K562 (cell line): ENCODE measurements around the gene PROKR1. TPM values are rescaled to one million over a fixed set of nuclear protein-coding genes. Genes with fewer than 3 reads are reported as not detected.

Source experiments
- BRD4 ChIP-seq: fragments of 200-600 bp; sonication (generic); IDR thresholded peaks from 2 replicates; pipeline ENCODE4 v1.6.1; 2017; ENCODE audit warnings: inconsistent platforms
- CBFA2T2 ChIP-seq: fragments of 450-650 bp; conservative IDR thresholded peaks from 2 replicates; pipeline ENCODE4 v1.6.1; 2017; ENCODE audit warnings: mild to moderate bottlenecking
- CHD7 ChIP-seq: fragments of 200-600 bp; sonication (generic); IDR thresholded peaks from one replicate; pipeline ENCODE4 v1.6.1; 2012; ENCODE audit warnings: mild to moderate bottlenecking, low read depth, low read length, inconsistent platforms
- DDX20 ChIP-seq: fragments of 450-650 bp; IDR thresholded peaks from 2 replicates; pipeline ENCODE4 v1.6.1; 2016; ENCODE audit warnings: missing genetic modification characterization, low read depth, mild to moderate bottlenecking, missing compliant biosample characterization, moderate library complexity
- HDAC3 ChIP-seq: fragments of 450-650 bp; IDR thresholded peaks from 2 replicates; pipeline ENCODE4 v1.6.1; 2018; ENCODE audit warnings: borderline replicate concordance, mild to moderate bottlenecking, moderate library complexity; ENCODE audit not compliant: partially characterized antibody
- KDM1A ChIP-seq, 2 experiments: fragments of 450-650 bp; IDR thresholded peaks; 2 replicates each; pipeline ENCODE4 v1.6.1; 2016; ENCODE audit warnings: mild to moderate bottlenecking in 2 of 2
- NEUROD1 ChIP-seq: fragments of 150-350 bp; IDR thresholded peaks from 2 replicates; pipeline ENCODE4 v1.6.1; 2014; ENCODE audit warnings: borderline replicate concordance, low read length, low read depth; ENCODE audit not compliant: partially characterized antibody
- NFIC ChIP-seq: fragments of 450-650 bp; IDR thresholded peaks from 2 replicates; pipeline ENCODE4 v1.6.1; 2017; ENCODE audit warnings: mild to moderate bottlenecking, inconsistent platforms
- POLR2A ChIP-seq: fragments of 450-650 bp; conservative IDR thresholded peaks from 2 replicates; pipeline ENCODE4 v1.6.1; 2016
- PRPF4 ChIP-seq: fragments of 200-400 bp; formaldehyde crosslinking; IDR thresholded peaks from one replicate; pipeline ENCODE4 v1.6.1; 2017; ENCODE audit warnings: low read length, low read depth, mild to moderate bottlenecking; ENCODE audit not compliant: insufficient read depth, poor library complexity, severe bottlenecking
- SNRNP70 ChIP-seq: fragments of 200-400 bp; formaldehyde crosslinking; optimal IDR thresholded peaks from 2 replicates; pipeline ENCODE3; 2017; ENCODE audit warnings: low read depth, low read length
- SREBF1 ChIP-seq: fragments of 150-350 bp; IDR thresholded peaks from 2 replicates; pipeline ENCODE4 v1.6.1; 2014; ENCODE audit warnings: antibody characterized with exemption, low read depth, low read length, borderline replicate concordance
- TRIM24 ChIP-seq, 2 experiments: fragments of 450-650 bp; IDR thresholded peaks; 2 replicates each; pipeline ENCODE4 v1.6.1; 2016
- ZBTB11 ChIP-seq, 3 experiments: fragments of 200-800 bp in 1 of 3; fragments of 250-450 bp in 1 of 3; fragments of 450-650 bp in 1 of 3; sonication (Bioruptor Pico) in 1 of 3; sonication (Bioruptor generic) in 1 of 3; formaldehyde crosslinking in 1 of 3; IDR thresholded peaks; 2 replicates each; pipeline versions ENCODE4 v1.6.1 to v1.8.0; 2016 to 2022; ENCODE audit warnings: mild to moderate bottlenecking in 2 of 3, missing genetic modification characterization in 2 of 3, missing compliant biosample characterization in 1 of 3, moderate library complexity in 1 of 3
- ZNF121 ChIP-seq: sonication (generic); formaldehyde crosslinking; conservative IDR thresholded peaks from 2 replicates; pipeline ENCODE4 v1.8.0; 2022; ENCODE audit warnings: missing genetic modification reagents
- ZNF134 ChIP-seq: fragments of 250-450 bp; sonication (Bioruptor Pico); conservative IDR thresholded peaks from 2 replicates; pipeline ENCODE4 v1.4.0; 2020
- polyA plus RNA-seq, 8 experiments: library from polyadenylated mRNA; depleted of rRNA in 4 of 8; stranded (reverse) in 5 of 8; unstranded in 3 of 8; fragments of >200 nt; fragmentation: Nextera tagmentation in 2 of 8; fragmentation: Illumina TruSeq in 1 of 8; extraction: Ambion mirVana in 2 of 8; extraction: Trizol in 1 of 8; gene quantifications; 2 replicates each; pipeline versions ENCODE4 v1.2.1 to v1.2.3, GENCODE V29; 2011 to 2014; ENCODE audit warnings: inconsistent platforms in 1 of 8, missing spikeins in 1 of 8
- total RNA-seq, 7 experiments: library from RNA; depleted of rRNA in 6 of 7; stranded (reverse); fragments of >200 nt in 6 of 7; fragmentation: Illumina TruSeq in 2 of 7; extraction: Trizol in 2 of 7; gene quantifications; 2 replicates each; pipeline versions ENCODE4 v1.2.1 to v1.2.3, GENCODE V29; 2011 to 2021; ENCODE audit warnings: low replicate concordance in 1 of 7

PROKR1 gene
- total and polyA plus RNA-seq, 9 of the 15 experiments (the other 6 are each of a cell fraction or from before 2014, with no cell fraction given): 0.01 to 0.18 (median 0.09) TPM; not detected in 1

GRCh38 chr2:68606759-68607158 lies 36.6 kb upstream of the PROKR1 start (continued):
- TF ChIP-seq PRPF4 (no peak), TRIM24 (IDR thresholded peaks at IDR 0.05) (no peak), ZNF134 (no peak), NEUROD1 (no peak), ZBTB11 (CRISPR knock-in tag; IDR thresholded peaks at IDR 0.05) (no peak), KDM1A (IDR thresholded peaks at IDR 0.05) (no peak), POLR2A (no peak), ZNF121 (CRISPR knock-in tag) (no peak), DDX20 (tag) (peak; percentile 85), NFIC (no peak), BRD4 (no peak), CBFA2T2 (no peak), SREBF1 (no peak), CHD7 (no peak), HDAC3 (no peak), SNRNP70 (no peak)
